ENCODE measurements around the gene SLC4A1AP. TPM values are rescaled to one million over a fixed set of nuclear protein-coding genes. Genes with fewer than 3 reads are reported as not detected.

The SLC4A1AP gene
- total and polyA plus RNA-seq, 2 experiments from 2014 or later = 24.3 to 29.2 TPM

GRCh38 chr2:27724191-27724590 is 60.5 kb downstream of the SLC4A1AP start:
- Histone ChIP-seq H3K27ac (ENCODE audit: low read depth) (no peak overlapping the region), H3K27me3 (ENCODE audit: insufficient read depth) (no peaks in the 10 kb centered on the region), H3F3A (replicated peaks; ENCODE audit: low read depth) (no peaks in the 10 kb centered on the region), H3K79me2 (replicated peaks; ENCODE audit: insufficient read depth) (no peaks in the 10 kb centered on the region), H3K36me3 (ENCODE audit: insufficient read depth) (no peaks in the 10 kb centered on the region), H3K4me1 (ENCODE audit: insufficient read depth) (peaks cover 17% of the 10 kb centered on the region), H3K4me2 (no peak overlapping the region), H3K4me3 (no peak overlapping the region), H3K9me2 (ENCODE audit: insufficient read depth) (no peaks in the 10 kb centered on the region), H2AFZ (peak overlapping the region; percentile 60; the same call in 1 of the 2 replicates), H4K20me1 (replicated peaks; ENCODE audit: insufficient read depth) (no peaks in the 10 kb centered on the region)
- Mint-ChIP-seq H3K27me3 (ENCODE audit: insufficient read depth, low read depth, poor library complexity) (peaks cover 3% of the 10 kb centered on the region), H3K36me3 (ENCODE audit: low read depth) (no peaks in the 10 kb centered on the region), H3K4me1 (peaks cover 39% of the 10 kb centered on the region), H3K4me3 (no peak overlapping the region), H3K9me3 (no peaks in the 10 kb centered on the region), H3K27ac (no peak overlapping the region)
- DNase-seq (ENCODE audit: low spot score) = no peak
- peak; percentile 18 for ATAC-seq
- TF ChIP-seq, protein P1, sequence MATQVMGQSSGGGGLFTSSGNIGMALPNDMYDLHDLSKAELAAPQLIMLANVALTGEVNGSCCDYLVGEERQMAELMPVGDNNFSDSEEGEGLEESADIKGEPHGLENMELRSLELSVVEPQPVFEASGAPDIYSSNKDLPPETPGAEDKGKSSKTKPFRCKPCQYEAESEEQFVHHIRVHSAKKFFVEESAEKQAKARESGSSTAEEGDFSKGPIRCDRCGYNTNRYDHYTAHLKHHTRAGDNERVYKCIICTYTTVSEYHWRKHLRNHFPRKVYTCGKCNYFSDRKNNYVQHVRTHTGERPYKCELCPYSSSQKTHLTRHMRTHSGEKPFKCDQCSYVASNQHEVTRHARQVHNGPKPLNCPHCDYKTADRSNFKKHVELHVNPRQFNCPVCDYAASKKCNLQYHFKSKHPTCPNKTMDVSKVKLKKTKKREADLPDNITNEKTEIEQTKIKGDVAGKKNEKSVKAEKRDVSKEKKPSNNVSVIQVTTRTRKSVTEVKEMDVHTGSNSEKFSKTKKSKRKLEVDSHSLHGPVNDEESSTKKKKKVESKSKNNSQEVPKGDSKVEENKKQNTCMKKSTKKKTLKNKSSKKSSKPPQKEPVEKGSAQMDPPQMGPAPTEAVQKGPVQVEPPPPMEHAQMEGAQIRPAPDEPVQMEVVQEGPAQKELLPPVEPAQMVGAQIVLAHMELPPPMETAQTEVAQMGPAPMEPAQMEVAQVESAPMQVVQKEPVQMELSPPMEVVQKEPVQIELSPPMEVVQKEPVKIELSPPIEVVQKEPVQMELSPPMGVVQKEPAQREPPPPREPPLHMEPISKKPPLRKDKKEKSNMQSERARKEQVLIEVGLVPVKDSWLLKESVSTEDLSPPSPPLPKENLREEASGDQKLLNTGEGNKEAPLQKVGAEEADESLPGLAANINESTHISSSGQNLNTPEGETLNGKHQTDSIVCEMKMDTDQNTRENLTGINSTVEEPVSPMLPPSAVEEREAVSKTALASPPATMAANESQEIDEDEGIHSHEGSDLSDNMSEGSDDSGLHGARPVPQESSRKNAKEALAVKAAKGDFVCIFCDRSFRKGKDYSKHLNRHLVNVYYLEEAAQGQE (IDR thresholded peaks at IDR 0.05; ENCODE audit: unreplicated experiment) = no peak
- no peak for TF ChIP-seq ZNF331 (CRISPR knock-in tag; IDR thresholded peaks at IDR 0.05; ENCODE audit: low read depth)
- no peak for TF ChIP-seq JUNB (IDR thresholded peaks at IDR 0.05; ENCODE audit: unreplicated experiment)
- TF ChIP-seq, protein P2, sequence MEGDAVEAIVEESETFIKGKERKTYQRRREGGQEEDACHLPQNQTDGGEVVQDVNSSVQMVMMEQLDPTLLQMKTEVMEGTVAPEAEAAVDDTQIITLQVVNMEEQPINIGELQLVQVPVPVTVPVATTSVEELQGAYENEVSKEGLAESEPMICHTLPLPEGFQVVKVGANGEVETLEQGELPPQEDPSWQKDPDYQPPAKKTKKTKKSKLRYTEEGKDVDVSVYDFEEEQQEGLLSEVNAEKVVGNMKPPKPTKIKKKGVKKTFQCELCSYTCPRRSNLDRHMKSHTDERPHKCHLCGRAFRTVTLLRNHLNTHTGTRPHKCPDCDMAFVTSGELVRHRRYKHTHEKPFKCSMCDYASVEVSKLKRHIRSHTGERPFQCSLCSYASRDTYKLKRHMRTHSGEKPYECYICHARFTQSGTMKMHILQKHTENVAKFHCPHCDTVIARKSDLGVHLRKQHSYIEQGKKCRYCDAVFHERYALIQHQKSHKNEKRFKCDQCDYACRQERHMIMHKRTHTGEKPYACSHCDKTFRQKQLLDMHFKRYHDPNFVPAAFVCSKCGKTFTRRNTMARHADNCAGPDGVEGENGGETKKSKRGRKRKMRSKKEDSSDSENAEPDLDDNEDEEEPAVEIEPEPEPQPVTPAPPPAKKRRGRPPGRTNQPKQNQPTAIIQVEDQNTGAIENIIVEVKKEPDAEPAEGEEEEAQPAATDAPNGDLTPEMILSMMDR (conservative IDR thresholded peaks at IDR 0.05; ENCODE audit: low read depth in 2 of 2) = no peak
- TF ChIP-seq, protein P3, sequence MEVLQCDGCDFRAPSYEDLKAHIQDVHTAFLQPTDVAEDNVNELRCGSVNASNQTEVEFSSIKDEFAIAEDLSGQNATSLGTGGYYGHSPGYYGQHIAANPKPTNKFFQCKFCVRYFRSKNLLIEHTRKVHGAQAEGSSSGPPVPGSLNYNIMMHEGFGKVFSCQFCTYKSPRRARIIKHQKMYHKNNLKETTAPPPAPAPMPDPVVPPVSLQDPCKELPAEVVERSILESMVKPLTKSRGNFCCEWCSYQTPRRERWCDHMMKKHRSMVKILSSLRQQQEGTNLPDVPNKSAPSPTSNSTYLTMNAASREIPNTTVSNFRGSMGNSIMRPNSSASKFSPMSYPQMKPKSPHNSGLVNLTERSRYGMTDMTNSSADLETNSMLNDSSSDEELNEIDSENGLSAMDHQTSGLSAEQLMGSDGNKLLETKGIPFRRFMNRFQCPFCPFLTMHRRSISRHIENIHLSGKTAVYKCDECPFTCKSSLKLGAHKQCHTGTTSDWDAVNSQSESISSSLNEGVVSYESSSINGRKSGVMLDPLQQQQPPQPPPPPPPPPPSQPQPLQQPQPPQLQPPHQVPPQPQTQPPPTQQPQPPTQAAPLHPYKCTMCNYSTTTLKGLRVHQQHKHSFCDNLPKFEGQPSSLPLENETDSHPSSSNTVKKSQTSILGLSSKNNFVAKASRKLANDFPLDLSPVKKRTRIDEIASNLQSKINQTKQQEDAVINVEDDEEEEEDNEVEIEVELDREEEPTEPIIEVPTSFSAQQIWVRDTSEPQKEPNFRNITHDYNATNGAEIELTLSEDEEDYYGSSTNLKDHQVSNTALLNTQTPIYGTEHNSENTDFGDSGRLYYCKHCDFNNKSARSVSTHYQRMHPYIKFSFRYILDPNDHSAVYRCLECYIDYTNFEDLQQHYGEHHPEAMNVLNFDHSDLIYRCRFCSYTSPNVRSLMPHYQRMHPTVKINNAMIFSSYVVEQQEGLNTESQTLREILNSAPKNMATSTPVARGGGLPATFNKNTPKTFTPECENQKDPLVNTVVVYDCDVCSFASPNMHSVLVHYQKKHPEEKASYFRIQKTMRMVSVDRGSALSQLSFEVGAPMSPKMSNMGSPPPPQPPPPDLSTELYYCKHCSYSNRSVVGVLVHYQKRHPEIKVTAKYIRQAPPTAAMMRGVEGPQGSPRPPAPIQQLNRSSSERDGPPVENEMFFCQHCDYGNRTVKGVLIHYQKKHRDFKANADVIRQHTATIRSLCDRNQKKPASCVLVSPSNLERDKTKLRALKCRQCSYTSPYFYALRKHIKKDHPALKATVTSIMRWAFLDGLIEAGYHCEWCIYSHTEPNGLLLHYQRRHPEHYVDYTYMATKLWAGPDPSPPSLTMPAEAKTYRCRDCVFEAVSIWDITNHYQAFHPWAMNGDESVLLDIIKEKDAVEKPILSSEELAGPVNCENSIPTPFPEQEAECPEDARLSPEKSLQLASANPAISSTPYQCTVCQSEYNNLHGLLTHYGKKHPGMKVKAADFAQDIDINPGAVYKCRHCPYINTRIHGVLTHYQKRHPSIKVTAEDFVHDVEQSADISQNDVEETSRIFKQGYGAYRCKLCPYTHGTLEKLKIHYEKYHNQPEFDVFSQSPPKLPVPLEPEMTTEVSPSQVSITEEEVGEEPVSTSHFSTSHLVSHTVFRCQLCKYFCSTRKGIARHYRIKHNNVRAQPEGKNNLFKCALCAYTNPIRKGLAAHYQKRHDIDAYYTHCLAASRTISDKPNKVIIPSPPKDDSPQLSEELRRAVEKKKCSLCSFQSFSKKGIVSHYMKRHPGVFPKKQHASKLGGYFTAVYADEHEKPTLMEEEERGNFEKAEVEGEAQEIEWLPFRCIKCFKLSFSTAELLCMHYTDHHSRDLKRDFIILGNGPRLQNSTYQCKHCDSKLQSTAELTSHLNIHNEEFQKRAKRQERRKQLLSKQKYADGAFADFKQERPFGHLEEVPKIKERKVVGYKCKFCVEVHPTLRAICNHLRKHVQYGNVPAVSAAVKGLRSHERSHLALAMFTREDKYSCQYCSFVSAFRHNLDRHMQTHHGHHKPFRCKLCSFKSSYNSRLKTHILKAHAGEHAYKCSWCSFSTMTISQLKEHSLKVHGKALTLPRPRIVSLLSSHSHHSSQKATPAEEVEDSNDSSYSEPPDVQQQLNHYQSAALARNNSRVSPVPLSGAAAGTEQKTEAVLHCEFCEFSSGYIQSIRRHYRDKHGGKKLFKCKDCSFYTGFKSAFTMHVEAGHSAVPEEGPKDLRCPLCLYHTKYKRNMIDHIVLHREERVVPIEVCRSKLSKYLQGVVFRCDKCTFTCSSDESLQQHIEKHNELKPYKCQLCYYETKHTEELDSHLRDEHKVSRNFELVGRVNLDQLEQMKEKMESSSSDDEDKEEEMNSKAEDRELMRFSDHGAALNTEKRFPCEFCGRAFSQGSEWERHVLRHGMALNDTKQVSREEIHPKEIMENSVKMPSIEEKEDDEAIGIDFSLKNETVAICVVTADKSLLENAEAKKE (CRISPR knock-in tag; IDR thresholded peaks at IDR 0.05) = no peak
- TF ChIP-seq EZH2phosphoT487 (IDR thresholded peaks at IDR 0.05; ENCODE audit: unreplicated experiment) = no peak
- TF ChIP-seq, protein P4, sequence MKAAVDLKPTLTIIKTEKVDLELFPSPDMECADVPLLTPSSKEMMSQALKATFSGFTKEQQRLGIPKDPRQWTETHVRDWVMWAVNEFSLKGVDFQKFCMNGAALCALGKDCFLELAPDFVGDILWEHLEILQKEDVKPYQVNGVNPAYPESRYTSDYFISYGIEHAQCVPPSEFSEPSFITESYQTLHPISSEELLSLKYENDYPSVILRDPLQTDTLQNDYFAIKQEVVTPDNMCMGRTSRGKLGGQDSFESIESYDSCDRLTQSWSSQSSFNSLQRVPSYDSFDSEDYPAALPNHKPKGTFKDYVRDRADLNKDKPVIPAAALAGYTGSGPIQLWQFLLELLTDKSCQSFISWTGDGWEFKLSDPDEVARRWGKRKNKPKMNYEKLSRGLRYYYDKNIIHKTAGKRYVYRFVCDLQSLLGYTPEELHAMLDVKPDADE (IDR thresholded peaks at IDR 0.05) = no peak
- TF ChIP-seq ZNF114 (CRISPR knock-in tag; IDR thresholded peaks at IDR 0.05) = no peak

All from GM23338 (cell line).